Subcutaneous abdominal adipose tissue (tissue), 5 donors: ENCODE results near the gene LOXL4.

Experiments used
- H3K27ac ChIP-seq: one replicate; pipeline ENCODE4 v1.7.0; 2013; ENCODE audit warnings: low read depth, mild to moderate bottlenecking, inconsistent platforms, low read length, moderate library complexity
- H3K27me3 ChIP-seq, 5 donors: one replicate each; pipeline ENCODE4 v1.7.0; 2013; ENCODE audit warnings: low read length in 5 of 5, inconsistent platforms in 1 of 5; ENCODE audit not compliant: control insufficient read depth in 5 of 5, insufficient read depth in 4 of 5
- H3K36me3 ChIP-seq, 5 donors: one replicate each; pipeline ENCODE4 v1.7.0; 2013; ENCODE audit warnings: low read length in 5 of 5; ENCODE audit not compliant: control insufficient read depth in 5 of 5, insufficient read depth in 5 of 5
- H3K4me1 ChIP-seq, 5 donors: one replicate each; pipeline ENCODE4 v1.7.0; 2013; ENCODE audit warnings: low read length in 5 of 5, mild to moderate bottlenecking in 3 of 5, moderate library complexity in 1 of 5; ENCODE audit not compliant: control insufficient read depth in 5 of 5, insufficient read depth in 5 of 5
- H3K4me3 ChIP-seq, 5 donors: one replicate each; pipeline ENCODE4 v1.7.0; 2013; ENCODE audit warnings: low read length in 5 of 5, low read depth in 1 of 5
- H3K9ac ChIP-seq, 5 donors: one replicate each; pipeline ENCODE4 v1.7.0; 2013; ENCODE audit warnings: low read length in 5 of 5, mild to moderate bottlenecking in 4 of 5, moderate library complexity in 3 of 5
- H3K9me3 ChIP-seq, 5 donors: one replicate each; pipeline ENCODE4 v1.7.0; 2013; ENCODE audit warnings: low read length in 5 of 5; ENCODE audit not compliant: control insufficient read depth in 5 of 5
- donor health status: healthy.
- donor health status: healthy.
- donor health status: healthy.
- donor health status: healthy.
- donor health status: healthy.

The LOXL4 gene

GRCh38 chr10:98267894-98268693 is at the start of gene LOXL4:
TSS of gene LOXL4 (minus strand) at chr10:98268194. CDS start at chr10:98263019, 5,175 bp downstream.
- H3K36me3 ChIP-seq, result no peaks in the 10 kb centered on the region
- H3K27ac ChIP-seq, result peak within 1 kb of the TSS; percentile 70
- H3K27me3 ChIP-seq, result peaks cover 0 to 6% (median 3%) of the 10 kb centered on the region in 5 donors
- H3K9ac ChIP-seq, result peak within 1 kb of the TSS; percentile 48 to 75 (median 60)
- peak within 1 kb of the TSS; percentile 59 to 74 (median 66) for H3K4me3 ChIP-seq
- H3K9me3 ChIP-seq, result no peaks in the 10 kb centered on the region
- H3K4me1 ChIP-seq, result peaks cover 0 to 38% (median 27%) of the 10 kb centered on the region in 5 donors

DNA sequence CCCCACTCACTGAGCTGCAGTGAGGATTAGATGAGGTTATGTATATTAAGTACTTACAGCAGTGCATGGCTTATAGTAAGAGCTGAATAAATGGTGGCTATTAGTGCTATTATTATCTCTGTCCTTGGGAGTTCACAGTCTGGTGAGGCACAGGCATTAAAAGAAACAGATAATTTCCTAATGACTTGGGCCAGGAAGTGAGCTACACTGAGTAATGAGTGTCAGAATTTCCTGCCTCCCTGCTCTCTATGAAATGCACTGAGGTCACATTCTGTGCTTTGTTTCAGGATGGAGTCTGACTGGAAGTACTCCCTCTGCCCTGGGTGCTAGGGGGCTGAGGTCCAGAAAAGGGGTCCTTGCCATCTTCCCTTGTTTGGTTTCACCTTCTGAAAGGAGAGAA is 48.7 kb upstream of the LOXL4 start:
- H3K4me1 ChIP-seq, result peaks cover 4 to 37% (median 35%) of the 10 kb centered on the region in 5 donors
- H3K9me3 ChIP-seq, result no peaks in the 10 kb centered on the region
- H3K27me3 ChIP-seq, result peaks cover 0 to 3% (median 0%) of the 10 kb centered on the region in 5 donors
- no peak overlapping the region for H3K4me3 ChIP-seq
- no peak overlapping the region for H3K27ac ChIP-seq
- no peak overlapping the region for H3K9ac ChIP-seq
- no peaks in the 10 kb centered on the region for H3K36me3 ChIP-seq

DNA sequence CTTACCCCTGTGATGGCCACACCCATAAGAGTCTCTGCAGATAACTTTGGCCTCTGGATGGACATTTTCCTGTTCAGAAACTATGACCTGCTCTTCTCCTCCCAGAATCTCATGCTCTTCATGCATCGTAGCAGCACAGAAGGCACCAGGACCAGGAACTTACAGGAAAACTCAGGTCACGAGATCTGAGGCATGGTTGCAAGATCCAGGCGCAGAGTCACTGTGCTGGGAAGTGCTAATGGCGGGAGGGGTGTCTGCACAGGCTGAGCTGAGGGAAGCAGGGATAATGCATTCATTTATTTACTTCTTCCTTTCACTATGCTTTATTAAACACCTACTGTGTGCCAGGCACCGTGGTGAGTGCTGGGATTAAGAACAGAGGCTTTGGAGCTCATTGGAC is 48.2 kb upstream of the LOXL4 start:
- H3K4me1 ChIP-seq, result peaks cover 4 to 37% (median 35%) of the 10 kb centered on the region in 5 donors
- H3K27ac ChIP-seq, result no peak overlapping the region
- no peak overlapping the region for H3K9ac ChIP-seq
- H3K36me3 ChIP-seq, result no peaks in the 10 kb centered on the region
- H3K9me3 ChIP-seq, result no peaks in the 10 kb centered on the region
- no peak overlapping the region for H3K4me3 ChIP-seq
- peaks cover 0 to 3% (median 0%) of the 10 kb centered on the region in 5 donors for H3K27me3 ChIP-seq

GRCh38 chr10:98314532-98315284 is 46.7 kb upstream of the LOXL4 start:
- Histone ChIP-seq H3K9ac (no peak overlapping the region), H3K4me3 (no peak overlapping the region), H3K27me3 (peaks cover 0 to 3% (median 0%) of the 10 kb centered on the region in 5 donors), H3K4me1 (peaks cover 4 to 41% (median 38%) of the 10 kb centered on the region in 5 donors), H3K27ac (no peak overlapping the region), H3K9me3 (no peaks in the 10 kb centered on the region), H3K36me3 (no peaks in the 10 kb centered on the region)

- Histone ChIP-seq H3K36me3 (no peaks in the 10 kb centered on the region), H3K9ac (no peak overlapping the region), H3K27me3 (peaks cover 0 to 6% (median 3%) of the 10 kb centered on the region in 5 donors), H3K9me3 (no peaks in the 10 kb centered on the region), H3K4me3 (no peak overlapping the region), H3K4me1 (peaks cover 10 to 47% (median 46%) of the 10 kb centered on the region in 5 donors), H3K27ac (peak overlapping the region; percentile 23)
Measured at GRCh38 chr10:98313598-98313997, 45.6 kb upstream of the LOXL4 start.

- peaks cover 0 to 6% (median 3%) of the 10 kb centered on the region in 5 donors for H3K27me3 ChIP-seq
- no peaks in the 10 kb centered on the region for H3K36me3 ChIP-seq
- H3K4me3 ChIP-seq, result no peak overlapping the region
- H3K4me1 ChIP-seq, result peaks cover 10 to 47% (median 46%) of the 10 kb centered on the region in 5 donors
- H3K9me3 ChIP-seq, result no peaks in the 10 kb centered on the region
- no peak overlapping the region for H3K9ac ChIP-seq
- H3K27ac ChIP-seq, result no peak overlapping the region
Measured at GRCh38 chr10:98312822-98313221, 44.8 kb upstream of the LOXL4 start.

GRCh38 chr10:98312349-98312748 is 44.4 kb upstream of the LOXL4 start:
- peaks cover 10 to 47% (median 46%) of the 10 kb centered on the region in 5 donors for H3K4me1 ChIP-seq
- H3K36me3 ChIP-seq, result no peaks in the 10 kb centered on the region
- no peaks in the 10 kb centered on the region for H3K9me3 ChIP-seq
- H3K9ac ChIP-seq, result no peak overlapping the region
- no peak overlapping the region for H3K4me3 ChIP-seq
- H3K27ac ChIP-seq, result no peak overlapping the region
- peaks cover 0 to 6% (median 3%) of the 10 kb centered on the region in 5 donors for H3K27me3 ChIP-seq

DNA sequence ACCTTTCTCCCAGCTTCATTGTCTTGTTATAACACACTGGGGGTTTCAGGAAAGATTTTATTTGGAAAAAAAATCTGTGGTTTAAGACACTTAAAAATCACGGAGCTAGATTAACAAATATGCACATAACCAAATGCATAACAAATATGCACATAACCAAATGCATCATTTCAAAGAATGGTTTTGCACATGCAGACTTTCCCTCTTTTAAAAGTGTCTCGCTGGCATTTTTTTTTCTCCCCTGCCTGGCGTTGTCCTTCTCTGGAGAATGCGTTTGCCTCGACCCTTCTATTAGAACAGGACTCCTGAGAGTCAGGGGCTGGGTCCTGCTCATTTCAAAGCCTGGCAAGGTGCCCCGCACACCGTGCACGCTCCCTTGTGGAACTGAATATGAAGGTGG is 42.7 kb upstream of the LOXL4 start:
- Histone ChIP-seq H3K4me1 (peaks cover 8 to 42% (median 35%) of the 10 kb centered on the region in 5 donors), H3K9me3 (no peaks in the 10 kb centered on the region), H3K27me3 (peaks cover 0 to 6% (median 3%) of the 10 kb centered on the region in 5 donors), H3K9ac (no peak overlapping the region), H3K27ac (no peak overlapping the region), H3K36me3 (no peaks in the 10 kb centered on the region), H3K4me3 (no peak overlapping the region)

DNA sequence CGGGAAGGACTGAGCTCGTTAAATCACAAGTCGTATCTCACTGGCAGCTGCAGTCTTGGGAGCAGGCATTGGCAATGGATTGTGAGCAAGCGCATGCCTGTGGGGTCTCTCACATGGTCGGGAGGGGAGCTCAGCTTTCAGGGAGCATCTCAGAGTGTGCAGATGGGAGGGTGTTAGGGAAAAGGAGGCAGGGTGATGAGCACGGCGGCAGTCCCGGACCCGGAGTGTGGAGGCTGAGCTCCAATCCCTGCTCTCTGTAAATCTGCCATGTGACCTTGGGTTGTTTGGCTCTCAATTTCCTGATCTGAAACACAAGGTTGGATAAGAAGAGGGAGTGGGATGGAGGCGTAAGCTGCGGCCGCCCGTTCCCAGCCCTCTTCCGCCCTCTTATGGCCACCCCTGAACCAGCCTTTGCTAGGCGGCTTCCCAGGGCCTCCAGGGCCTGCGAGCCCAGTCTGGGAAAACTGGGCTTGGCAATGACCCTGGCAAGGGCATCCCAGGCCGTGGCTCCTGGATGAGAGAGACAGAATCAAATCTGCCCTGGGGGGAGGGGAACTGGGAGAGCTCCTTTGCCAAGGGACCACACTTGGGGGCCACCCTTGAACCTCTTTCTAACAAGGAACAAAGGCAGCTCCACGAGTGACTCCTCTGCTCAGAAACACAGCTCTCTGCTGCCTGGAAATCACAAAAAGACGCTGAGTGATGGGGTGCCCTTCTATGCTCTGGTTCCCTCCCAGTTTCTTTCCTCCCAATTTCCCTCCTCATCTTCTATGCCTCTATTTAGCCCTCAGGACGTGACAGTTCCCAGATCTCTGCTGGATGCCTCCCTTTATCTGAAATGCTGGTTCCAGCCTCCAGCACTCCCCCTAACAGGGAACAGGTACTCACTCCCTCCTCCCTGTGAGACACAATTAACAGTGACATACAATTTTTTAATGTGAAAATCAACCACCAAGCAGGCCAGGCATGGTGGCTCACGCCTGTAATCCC is 41.7 kb upstream of the LOXL4 start:
- H3K27ac ChIP-seq, result no peak overlapping the region
- peak overlapping the region in 3 of 5 donors; percentile 26 to 57 (median 27) for H3K4me3 ChIP-seq
- H3K9ac ChIP-seq, result peak overlapping the region in 1 of 5 donors; percentile 56

More for the DNA sequence above, 41.7 kb upstream of the LOXL4 start:
- H3K9me3 ChIP-seq, result no peaks in the 10 kb centered on the region
- H3K4me1 ChIP-seq, result peaks cover 8 to 32% (median 28%) of the 10 kb centered on the region in 5 donors
- H3K27me3 ChIP-seq, result peaks cover 0 to 6% (median 3%) of the 10 kb centered on the region in 5 donors
- H3K36me3 ChIP-seq, result no peaks in the 10 kb centered on the region
